Lower leg skin (tissue), 3 donors: ENCODE measurements around the gene NOC2L.

ENCODE experiments used
- POLR2A ChIP-seq, 2 donors: fragments of 450-650 bp; IDR thresholded peaks; one replicate each; pipeline ENCODE4 v1.6.1; 2016 to 2017; ENCODE audit warnings: antibody characterized with exemption in 2 of 2, mild to moderate bottlenecking in 1 of 2, moderate library complexity in 1 of 2
- TF ChIP-seq, protein P1 (sequence below), 3 donors: fragments of 450-650 bp; IDR thresholded peaks; one replicate each; pipeline ENCODE4 v1.5.1; 2016; ENCODE audit warnings: antibody characterized with exemption in 3 of 3, mild to moderate bottlenecking in 3 of 3, moderate library complexity in 2 of 3

DNA sequence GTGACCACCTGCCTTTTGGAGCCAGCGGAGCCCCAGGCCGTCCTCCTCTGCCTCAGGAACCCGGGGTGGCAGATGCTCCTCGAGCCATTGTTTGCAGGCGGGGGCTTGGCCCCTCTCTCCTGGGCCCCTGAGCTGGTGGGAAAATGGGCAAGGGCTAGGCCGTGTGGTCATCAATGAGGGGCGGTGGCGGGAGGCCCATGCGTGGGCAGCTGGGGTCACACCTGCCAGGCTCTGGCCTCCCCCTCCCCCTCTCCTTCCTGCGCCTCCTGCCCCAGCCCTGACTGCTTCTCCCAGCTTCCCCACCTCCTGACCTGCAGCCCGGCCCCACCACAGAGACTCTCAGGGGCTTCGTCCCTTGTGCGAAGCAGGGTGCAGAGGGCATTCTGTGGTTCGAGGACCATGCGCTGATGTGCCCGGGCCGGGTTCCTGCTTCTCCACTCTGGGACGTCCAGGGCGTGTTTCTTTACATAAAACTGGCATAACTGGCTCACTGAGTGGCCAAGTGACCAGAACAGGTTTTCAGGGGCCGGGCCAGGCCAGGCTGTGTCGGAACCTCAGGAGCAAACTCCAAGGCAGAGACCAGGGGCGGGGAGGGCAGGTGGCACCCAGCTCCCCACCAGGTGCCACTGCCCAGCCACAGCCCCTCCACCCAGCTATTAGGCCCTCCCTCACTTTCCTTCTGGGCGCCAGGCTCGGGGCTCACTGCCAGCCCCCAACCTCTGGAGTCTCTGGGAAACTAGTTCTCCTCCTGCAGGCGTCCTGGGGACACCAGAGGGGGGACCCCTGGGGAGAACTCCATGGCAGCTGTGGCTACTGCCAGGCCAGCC lies 26.1 kb downstream of the NOC2L start:
- TF ChIP-seq, protein P1, sequence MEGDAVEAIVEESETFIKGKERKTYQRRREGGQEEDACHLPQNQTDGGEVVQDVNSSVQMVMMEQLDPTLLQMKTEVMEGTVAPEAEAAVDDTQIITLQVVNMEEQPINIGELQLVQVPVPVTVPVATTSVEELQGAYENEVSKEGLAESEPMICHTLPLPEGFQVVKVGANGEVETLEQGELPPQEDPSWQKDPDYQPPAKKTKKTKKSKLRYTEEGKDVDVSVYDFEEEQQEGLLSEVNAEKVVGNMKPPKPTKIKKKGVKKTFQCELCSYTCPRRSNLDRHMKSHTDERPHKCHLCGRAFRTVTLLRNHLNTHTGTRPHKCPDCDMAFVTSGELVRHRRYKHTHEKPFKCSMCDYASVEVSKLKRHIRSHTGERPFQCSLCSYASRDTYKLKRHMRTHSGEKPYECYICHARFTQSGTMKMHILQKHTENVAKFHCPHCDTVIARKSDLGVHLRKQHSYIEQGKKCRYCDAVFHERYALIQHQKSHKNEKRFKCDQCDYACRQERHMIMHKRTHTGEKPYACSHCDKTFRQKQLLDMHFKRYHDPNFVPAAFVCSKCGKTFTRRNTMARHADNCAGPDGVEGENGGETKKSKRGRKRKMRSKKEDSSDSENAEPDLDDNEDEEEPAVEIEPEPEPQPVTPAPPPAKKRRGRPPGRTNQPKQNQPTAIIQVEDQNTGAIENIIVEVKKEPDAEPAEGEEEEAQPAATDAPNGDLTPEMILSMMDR (IDR thresholded peaks at IDR 0.05) = no peak
- no peak for TF ChIP-seq POLR2A (IDR thresholded peaks at IDR 0.05)
